ENCODE results near the gene KRTAP1-1. TPM values are rescaled to one million over a fixed set of nuclear protein-coding genes. Genes with fewer than 3 reads are reported as not detected.
"Not testable (repeated sequence)": the region's sequence is repeated elsewhere in the genome, so short reads cannot be mapped to it uniquely, and the experiment has no call there.

The KRTAP1-1 gene, protein sequence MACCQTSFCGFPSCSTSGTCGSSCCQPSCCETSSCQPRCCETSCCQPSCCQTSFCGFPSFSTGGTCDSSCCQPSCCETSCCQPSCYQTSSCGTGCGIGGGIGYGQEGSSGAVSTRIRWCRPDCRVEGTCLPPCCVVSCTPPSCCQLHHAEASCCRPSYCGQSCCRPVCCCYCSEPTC
- total RNA-seq (2021; ENCODE audit: unreplicated experiment), result not detected
- 0.31 TPM in 2 replicates for polyA plus RNA-seq (2012)
- Bru-seq, nascent RNA, result not detected
- not detected for BruChase-seq, experiment 1, labeled RNA remaining after a 6-hour chase
- BruChase-seq, experiment 2, labeled RNA remaining after a 2-hour chase, result not detected
- long read RNA-seq, result 0 reads

DNA sequence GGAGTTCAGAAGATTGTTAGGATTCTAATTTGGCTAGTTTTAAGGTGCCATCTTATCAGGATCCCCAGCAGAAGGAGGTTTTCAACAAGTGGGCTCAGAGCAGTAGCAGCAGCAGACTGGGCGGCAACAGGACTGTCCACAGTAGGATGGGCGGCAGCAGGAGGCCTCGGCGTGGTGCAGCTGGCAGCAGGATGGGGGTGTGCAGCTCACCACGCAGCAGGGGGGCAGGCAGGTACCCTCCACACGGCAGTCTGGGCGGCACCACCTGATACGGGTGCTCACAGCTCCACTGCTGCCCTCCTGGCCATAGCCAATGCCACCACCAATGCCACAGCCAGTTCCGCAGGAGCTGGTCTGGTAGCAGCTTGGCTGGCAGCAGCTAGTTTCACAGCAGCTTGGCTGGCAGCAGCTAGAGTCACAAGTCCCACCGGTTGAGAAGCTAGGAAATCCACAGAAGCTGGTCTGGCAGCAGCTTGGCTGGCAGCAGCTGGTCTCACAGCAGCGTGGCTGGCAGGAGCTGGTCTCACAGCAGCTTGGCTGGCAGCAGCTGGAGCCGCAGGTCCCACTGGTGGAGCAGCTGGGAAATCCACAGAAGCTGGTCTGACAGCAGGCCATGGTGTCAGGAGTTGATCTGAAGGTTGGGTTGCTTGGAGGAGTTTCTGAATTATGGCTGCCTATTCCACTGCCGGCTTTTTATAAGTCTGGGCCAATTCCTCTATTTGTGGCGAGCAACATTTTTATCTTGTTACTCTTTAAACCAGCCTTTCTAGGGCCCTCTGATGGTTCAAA lies at the start of gene KRTAP1-1:
Gene KRTAP1-1, minus strand, starts transcription at position 668 of the 789 bp plus-strand sequence. Its CDS starts 53 bp downstream, at position 615.
- H3K9ac ChIP-seq (ENCODE audit: low read length); BruUV-seq (replicated peaks); H3K27ac ChIP-seq (ENCODE audit: low read depth, low read length); H3K9me2 ChIP-seq (ENCODE audit: insufficient read depth); H4K20me1 ChIP-seq (ENCODE audit: insufficient read depth); CTCF ChIA-PET; H3K27me3 ChIP-seq (ENCODE audit: insufficient read depth, low read length); H3K4me3 ChIP-seq (replicated peaks in 1 of 2; ENCODE audit: low read depth in 1 of 2, low read length in 2 of 2); ATAC-seq; H3K79me2 ChIP-seq (ENCODE audit: insufficient read depth, low read length); H3K4me2 ChIP-seq (ENCODE audit: low read length); intact Hi-C loops (cut with micrococcal nuclease); RAD21 ChIA-PET (ENCODE audit: low non-redundant PET in 1 of 2, low total read pairs in 2 of 2, uncharacterized antibody in 2 of 2, unreplicated experiment in 2 of 2); POLR2A ChIA-PET; DNase-seq (ENCODE audit: low read depth, low spot score): not testable (repeated sequence)
- Histone ChIP-seq H3K4me1 (ENCODE audit: control insufficient read depth in 1 of 2, insufficient read depth in 2 of 2, low read length in 2 of 2) (peaks cover 15 to 16% of the 10 kb centered on the region in 2 experiments; a peak in 2 of 4 replicates), H2AFZ (ENCODE audit: low read depth, low read length, poor library complexity, severe bottlenecking) (peak within 1 kb of the TSS; percentile 35), H3K9me3 (ENCODE audit: control insufficient read depth in 1 of 2, insufficient read depth in 1 of 2, low read depth in 1 of 2, low read length in 2 of 2) (peaks cover 0 to 12% of the 10 kb centered on the region in 2 experiments; a peak in 1 of 4 replicates), H3K36me3 (ENCODE audit: control insufficient read depth in 1 of 2, insufficient read depth in 2 of 2, low read length in 2 of 2) (peaks cover 0 to 11% of the 10 kb centered on the region in 2 experiments; a peak in 1 of 4 replicates)
- peak; percentile 17; the same call in 1 of the 2 replicates for TF ChIP-seq RAD21 (IDR thresholded peaks at IDR 0.05; ENCODE audit: low read depth)

GRCh38 chr17:41088760-41089352 lies 47.6 kb upstream of the KRTAP1-1 start:
- intact Hi-C loops (cut with micrococcal nuclease); H4K20me1 ChIP-seq (ENCODE audit: insufficient read depth); CTCF ChIA-PET: not testable (repeated sequence)

More at GRCh38 chr17:41088760-41089352, 47.6 kb upstream of the KRTAP1-1 start:
- H3K36me3 ChIP-seq (ENCODE audit: control insufficient read depth in 1 of 2, insufficient read depth in 2 of 2, low read length in 2 of 2); RAD21 ChIA-PET (ENCODE audit: low non-redundant PET in 1 of 2, low total read pairs in 2 of 2, uncharacterized antibody in 2 of 2, unreplicated experiment in 2 of 2); H3K9me2 ChIP-seq (ENCODE audit: insufficient read depth); H3K9me3 ChIP-seq (ENCODE audit: control insufficient read depth in 1 of 2, insufficient read depth in 1 of 2, low read depth in 1 of 2, low read length in 2 of 2); DNase-seq (ENCODE audit: low read depth, low spot score); H3K9ac ChIP-seq (ENCODE audit: low read length); ATAC-seq; POLR2A ChIA-PET; H3K27me3 ChIP-seq (ENCODE audit: insufficient read depth, low read length); H3K4me2 ChIP-seq (ENCODE audit: low read length); H2AFZ ChIP-seq (ENCODE audit: low read depth, low read length, poor library complexity, severe bottlenecking); BruUV-seq (replicated peaks); H3K4me3 ChIP-seq (replicated peaks in 1 of 2; ENCODE audit: low read depth in 1 of 2, low read length in 2 of 2); H3K27ac ChIP-seq (ENCODE audit: low read depth, low read length): not testable (repeated sequence)
- Histone ChIP-seq H3K4me1 (ENCODE audit: control insufficient read depth in 1 of 2, insufficient read depth in 2 of 2, low read length in 2 of 2) (peaks cover 10 to 16% of the 10 kb centered on the region in 2 experiments), H3K79me2 (ENCODE audit: insufficient read depth, low read length) (peaks cover 12% of the 10 kb centered on the region)

Measured in HCT116 (cell line).